ENCODE data around the gene CD99.
"Not testable (repeated sequence)": the region's sequence is repeated elsewhere in the genome, so short reads cannot be mapped to it uniquely, and the experiment has no call there.

The CD99 gene

DNA sequence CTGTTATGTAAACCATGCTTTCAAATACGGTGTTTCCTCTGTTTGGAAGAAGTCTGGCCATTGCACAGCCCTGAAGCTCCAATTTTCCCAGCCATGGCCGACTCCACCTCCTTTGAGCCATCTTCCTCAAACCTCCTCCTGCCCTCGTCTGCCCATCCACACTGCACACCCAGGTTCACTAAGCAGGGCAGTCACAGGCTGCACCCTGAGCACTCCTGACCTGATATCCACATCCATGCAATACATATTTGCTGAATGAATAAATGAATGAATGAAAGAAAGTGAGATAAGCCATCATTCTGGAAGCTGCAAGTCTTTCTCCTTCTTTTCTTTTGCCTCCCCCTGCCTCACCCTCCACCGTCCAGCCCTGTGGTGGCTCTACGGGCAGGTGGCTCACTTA is 83.0 kb downstream of the CD99 start:
- DNase-seq (ENCODE audit: extremely low read depth, low read depth) = no peak
- TF ChIP-seq, protein P1, sequence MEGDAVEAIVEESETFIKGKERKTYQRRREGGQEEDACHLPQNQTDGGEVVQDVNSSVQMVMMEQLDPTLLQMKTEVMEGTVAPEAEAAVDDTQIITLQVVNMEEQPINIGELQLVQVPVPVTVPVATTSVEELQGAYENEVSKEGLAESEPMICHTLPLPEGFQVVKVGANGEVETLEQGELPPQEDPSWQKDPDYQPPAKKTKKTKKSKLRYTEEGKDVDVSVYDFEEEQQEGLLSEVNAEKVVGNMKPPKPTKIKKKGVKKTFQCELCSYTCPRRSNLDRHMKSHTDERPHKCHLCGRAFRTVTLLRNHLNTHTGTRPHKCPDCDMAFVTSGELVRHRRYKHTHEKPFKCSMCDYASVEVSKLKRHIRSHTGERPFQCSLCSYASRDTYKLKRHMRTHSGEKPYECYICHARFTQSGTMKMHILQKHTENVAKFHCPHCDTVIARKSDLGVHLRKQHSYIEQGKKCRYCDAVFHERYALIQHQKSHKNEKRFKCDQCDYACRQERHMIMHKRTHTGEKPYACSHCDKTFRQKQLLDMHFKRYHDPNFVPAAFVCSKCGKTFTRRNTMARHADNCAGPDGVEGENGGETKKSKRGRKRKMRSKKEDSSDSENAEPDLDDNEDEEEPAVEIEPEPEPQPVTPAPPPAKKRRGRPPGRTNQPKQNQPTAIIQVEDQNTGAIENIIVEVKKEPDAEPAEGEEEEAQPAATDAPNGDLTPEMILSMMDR (IDR thresholded peaks at IDR 0.05; ENCODE audit: low read depth, low read length) = no peak

DNA sequence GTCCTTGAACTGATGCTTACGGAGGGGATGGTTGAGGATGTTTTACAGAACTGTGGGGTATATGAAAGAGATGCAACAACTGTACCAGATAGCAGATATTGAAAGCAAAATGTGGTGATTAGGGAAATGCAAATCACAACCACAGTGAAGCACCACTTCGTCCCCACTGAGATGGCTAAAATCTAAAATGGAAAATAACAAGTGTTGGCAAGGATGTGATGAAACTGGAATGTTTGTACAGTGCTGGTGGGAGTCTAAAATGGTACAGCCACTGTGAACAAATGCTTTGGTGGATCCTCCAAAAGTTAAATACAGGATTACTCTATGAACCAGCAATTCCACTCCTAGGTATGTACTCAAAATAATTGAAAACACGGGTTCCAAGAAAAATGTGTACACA is 83.7 kb downstream of the CD99 start:
- TF ChIP-seq, protein P1 (IDR thresholded peaks at IDR 0.05; ENCODE audit: low read depth, low read length) = no peak
- DNase-seq (ENCODE audit: extremely low read depth, low read depth) = no peak

DNA sequence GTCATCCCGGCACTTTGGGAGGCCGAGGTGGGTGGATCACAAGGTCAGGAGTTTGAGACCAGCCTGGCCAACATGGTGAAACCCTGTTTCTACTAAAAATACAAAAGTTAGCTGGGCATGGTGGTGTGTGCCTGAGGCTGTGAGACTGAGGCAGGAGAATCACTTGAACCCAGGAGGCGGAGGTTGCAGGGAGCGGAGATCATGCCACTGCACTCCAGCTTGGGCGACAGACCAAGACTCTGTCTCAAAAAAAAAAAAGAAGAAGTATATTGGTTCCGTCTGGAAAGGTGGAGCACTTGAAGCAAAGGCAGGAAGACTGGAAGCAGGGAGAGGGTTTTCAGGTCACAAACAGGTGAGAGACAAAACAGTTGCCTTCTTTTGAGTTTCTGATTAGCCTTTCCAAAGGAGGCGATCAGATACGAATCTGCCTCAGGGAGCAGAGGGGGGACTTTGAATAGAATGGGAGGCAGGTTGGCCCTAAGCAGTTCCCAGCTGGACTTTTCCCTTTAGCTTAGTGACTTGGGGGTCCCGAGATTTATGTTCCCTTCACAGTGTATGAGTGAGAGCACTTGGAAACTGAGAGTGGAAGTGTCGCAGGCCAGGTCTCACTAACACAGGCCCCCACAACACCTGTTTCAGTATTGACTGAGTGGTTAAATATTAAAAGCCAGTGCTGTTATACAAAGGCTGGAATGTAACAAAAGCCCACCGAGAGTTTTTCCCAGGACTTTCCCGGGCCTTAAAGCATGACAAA is 89.6 kb downstream of the CD99 start:
- DNase-seq (ENCODE audit: extremely low read depth, low read depth) = not testable (repeated sequence)

DNA sequence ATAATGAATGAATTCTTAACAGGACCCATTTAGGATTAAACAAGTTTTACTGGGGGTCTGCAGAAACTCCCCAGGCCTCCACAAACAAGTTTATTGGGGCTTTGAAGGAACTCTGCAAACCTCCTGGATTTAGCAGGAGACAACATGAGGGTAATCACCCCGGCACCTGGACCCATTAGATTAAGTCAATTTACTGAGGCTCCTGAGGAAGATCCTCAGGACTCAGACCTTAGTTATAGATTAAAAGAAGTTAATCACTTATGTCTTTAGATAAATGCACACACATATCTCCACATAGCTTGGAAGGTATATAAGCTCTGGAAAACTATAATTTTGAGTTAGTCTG is 90.1 kb downstream of the CD99 start:
- TF ChIP-seq, protein P1 (IDR thresholded peaks at IDR 0.05; ENCODE audit: low read depth, low read length) = no peak
- no peak for DNase-seq (ENCODE audit: extremely low read depth, low read depth)

DNA sequence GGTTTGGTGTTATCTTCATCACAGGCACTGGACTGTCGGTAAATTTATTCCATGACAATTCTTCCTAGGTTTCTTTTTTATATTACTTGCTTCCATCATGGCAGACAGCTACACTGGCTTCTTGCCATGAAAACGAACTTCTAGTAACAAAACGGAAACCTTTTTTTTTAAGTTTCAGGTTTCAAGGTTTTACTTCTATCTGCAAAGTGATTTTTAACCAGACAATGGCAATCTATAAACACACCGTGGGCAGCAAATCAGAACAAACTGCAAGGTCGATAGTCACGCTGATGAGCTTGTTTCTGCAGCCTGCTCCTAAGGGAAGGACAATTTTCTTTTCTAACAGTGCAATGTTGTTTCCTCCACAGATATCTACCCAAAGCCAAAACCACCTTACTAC is 90.6 kb downstream of the CD99 start:
- TF ChIP-seq, protein P1 (IDR thresholded peaks at IDR 0.05; ENCODE audit: low read depth, low read length) = no peak
- DNase-seq (ENCODE audit: extremely low read depth, low read depth) = no peak

DNA sequence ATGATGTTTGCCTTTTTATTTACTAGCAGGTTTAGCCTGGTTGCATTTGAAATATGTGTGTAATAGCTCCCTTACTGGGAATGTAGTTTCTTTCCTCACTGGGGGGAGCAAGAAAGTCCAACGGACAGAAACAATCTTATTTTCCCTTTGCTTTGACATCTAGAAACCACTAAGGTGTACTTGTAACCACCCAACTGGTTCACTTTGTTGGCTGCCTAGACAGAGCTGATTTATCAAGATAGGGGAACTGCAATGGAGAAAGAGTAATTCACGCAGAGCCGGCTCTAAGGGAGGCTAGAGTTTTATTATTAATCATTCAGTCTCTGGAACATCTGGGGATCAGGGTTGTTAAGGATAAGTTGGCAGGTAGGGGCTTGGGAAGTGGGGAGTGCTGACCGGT is 91.1 kb downstream of the CD99 start:
- TF ChIP-seq, protein P1 (IDR thresholded peaks at IDR 0.05; ENCODE audit: low read depth, low read length) = no peak
- DNase-seq (ENCODE audit: extremely low read depth, low read depth) = no peak

DNA sequence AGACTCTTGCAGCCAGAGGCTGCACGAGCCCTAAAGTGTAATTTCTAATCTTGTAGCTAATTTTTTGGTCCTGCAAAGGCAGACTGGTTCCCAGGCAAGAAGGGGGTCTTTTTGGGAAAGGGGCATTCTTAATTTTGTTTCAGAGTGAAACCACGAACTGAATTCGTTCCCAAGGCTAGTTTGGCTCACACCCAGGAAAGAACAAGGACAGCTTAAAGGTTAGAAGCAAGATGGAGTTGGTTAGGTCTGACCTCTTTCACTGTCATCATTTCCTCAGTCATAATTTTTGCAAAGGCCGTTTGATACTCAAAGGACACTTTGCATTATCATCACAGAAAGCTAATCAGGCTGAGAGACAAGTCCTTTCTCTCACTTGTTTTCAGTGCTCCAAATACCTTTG is 91.7 kb downstream of the CD99 start:
- TF ChIP-seq, protein P1 (IDR thresholded peaks at IDR 0.05; ENCODE audit: low read depth, low read length) = no peak
- no peak for DNase-seq (ENCODE audit: extremely low read depth, low read depth)

DNA sequence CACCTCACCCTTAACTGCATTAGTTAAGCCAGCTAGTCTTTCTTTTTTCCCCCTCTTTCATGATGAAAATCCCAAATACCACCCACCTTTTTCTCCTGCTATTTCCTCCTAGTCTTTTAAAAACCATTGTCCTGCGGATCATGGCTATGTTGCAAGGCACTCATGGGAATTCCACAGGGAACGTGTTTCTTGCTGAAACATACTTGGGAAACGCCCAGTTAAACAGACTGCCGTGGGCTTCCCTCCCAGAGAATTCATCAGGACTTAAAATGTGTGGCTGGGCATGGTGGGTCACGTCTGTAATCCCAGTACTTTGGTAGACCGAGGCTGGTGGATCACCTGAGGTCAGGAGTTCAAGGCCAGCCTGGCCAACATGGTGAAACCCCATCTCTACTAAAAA is 92.9 kb downstream of the CD99 start:
- TF ChIP-seq, protein P1 (IDR thresholded peaks at IDR 0.05; ENCODE audit: low read depth, low read length) = no peak
- no peak for DNase-seq (ENCODE audit: extremely low read depth, low read depth)

Measured in AG09319 (cell line).